ENCODE data around the gene PTPRA. TPM values are rescaled to one million over a fixed set of nuclear protein-coding genes. Genes with fewer than 3 reads are reported as not detected.

The PTPRA gene
- total RNA-seq, 6 experiments from 2014 or later: 15.7 to 22.1 (median 18.6) TPM

GRCh38 chr20:2917266-2917665 lies 44.0 kb downstream of the PTPRA start:
- H3K4me3 ChIP-seq: no peak overlapping the region
- no peak overlapping the region for H3K27ac ChIP-seq
- H3K36me3 ChIP-seq: no peaks in the 10 kb centered on the region
- TF ChIP-seq POLR2A (IDR thresholded peaks at IDR 0.05) (no peak), CTCF (IDR thresholded peaks at IDR 0.05) (no peak)
- ATAC-seq (no peak), DNase-seq (no peak)
- peaks cover 0 to 42% (median 20%) of the 10 kb centered on the region in 4 donors for H3K4me1 ChIP-seq
- no peaks in the 10 kb centered on the region for H3K9me3 ChIP-seq
- intact Hi-C loops (cut with DNase I): no loop called here
- H3K27me3 ChIP-seq: no peaks in the 10 kb centered on the region

- Histone ChIP-seq H3K27ac (peak overlapping the region in 1 of 3 donors; percentile 21), H3K27me3 (no peaks in the 10 kb centered on the region), H3K9me3 (no peaks in the 10 kb centered on the region), H3K4me3 (no peak overlapping the region), H3K36me3 (no peaks in the 10 kb centered on the region), H3K4me1 (peaks cover 0 to 42% (median 20%) of the 10 kb centered on the region in 4 donors)
- DNase-seq: no peak
- 55% methylated on average over 7 of the region's 7 CpGs for WGBS (ENCODE audit: insufficient coverage, low coverage, low lambda C conversion rate, missing lambda C conversion rate)
- TF ChIP-seq POLR2A (IDR thresholded peaks at IDR 0.05) (no peak), CTCF (IDR thresholded peaks at IDR 0.05) (no peak)
- peak in 2 of 4 donors; percentile 25 to 47 for ATAC-seq
- intact Hi-C loops (cut with DNase I): no loop called here
Measured at GRCh38 chr20:2918096-2919049, 45.1 kb downstream of the PTPRA start.

- DNase-seq (peak in 1 of 3 donors; percentile 49), ATAC-seq (peak; percentile 87 to 94 (median 90))
- TF ChIP-seq CTCF (IDR thresholded peaks at IDR 0.05): no peak
- TF ChIP-seq POLR2A (IDR thresholded peaks at IDR 0.05): no peak
- H3K4me3 ChIP-seq: no peak overlapping the region
- no peaks in the 10 kb centered on the region for H3K36me3 ChIP-seq
- peaks cover 0 to 40% (median 19%) of the 10 kb centered on the region in 4 donors for H3K4me1 ChIP-seq
- H3K27me3 ChIP-seq: no peaks in the 10 kb centered on the region
- 34% methylated on average over 2 of the region's 2 CpGs for WGBS (ENCODE audit: insufficient coverage, low coverage, low lambda C conversion rate, missing lambda C conversion rate)
- H3K27ac ChIP-seq: peak overlapping the region in 2 of 3 donors; percentile 30 to 42
- H3K9me3 ChIP-seq: no peaks in the 10 kb centered on the region
- intact Hi-C loops (cut with DNase I): no loop called here
Measured at GRCh38 chr20:2919518-2920245, 46.4 kb downstream of the PTPRA start.

- H3K27ac ChIP-seq: peak overlapping the region in 2 of 3 donors; percentile 30 to 42
- H3K36me3 ChIP-seq: no peaks in the 10 kb centered on the region
- no peak overlapping the region for H3K4me3 ChIP-seq
- intact Hi-C loops (cut with DNase I): no loop called here
- no peaks in the 10 kb centered on the region for H3K9me3 ChIP-seq
- ATAC-seq: peak in 1 of 4 donors; percentile 22
- DNase-seq: no peak
- WGBS (ENCODE audit: insufficient coverage, low coverage, low lambda C conversion rate, missing lambda C conversion rate): 92% methylated on average over 1 of the region's 1 CpG
- H3K4me1 ChIP-seq: peaks cover 0 to 40% (median 19%) of the 10 kb centered on the region in 4 donors
- H3K27me3 ChIP-seq: no peaks in the 10 kb centered on the region
- TF ChIP-seq POLR2A (IDR thresholded peaks at IDR 0.05) (no peak), CTCF (IDR thresholded peaks at IDR 0.05) (no peak)
Measured at GRCh38 chr20:2920473-2920872, 47.2 kb downstream of the PTPRA start.

Data from right lobe of liver (tissue), 6 donors.